HCT116 (cell line): ENCODE data around the gene RIMBP2. TPM values are rescaled to one million over a fixed set of nuclear protein-coding genes. Genes with fewer than 3 reads are reported as not detected.

Source experiments
- ATAC-seq: fragments of 200-7000 bp; cut with Tn5 transposase; 2 replicates; pipeline ENCODE4 v1.9.1; 2020; ENCODE audit warnings: mild to moderate bottlenecking, moderate library complexity
- BruUV-seq: library from RNA; stranded (reverse); fragments of 400-500 nt; replicated peaks from 2 replicates; lab custom pipeline; 2021; lab: Mats Ljungman, UMichigan
- CTCF ChIA-PET: fragments of 300-600 bp; sonication (Branson Sonifier 250); formaldehyde crosslinking; loops from one replicate; lab custom pipeline; 2021; ENCODE audit warnings: antibody characterized with exemption; lab: Charles Lee
- POLR2A ChIA-PET: fragments of 300-600, 350-600 bp; sonication (Branson Sonifier 250); formaldehyde crosslinking; loops from one replicate; lab custom pipeline; 2021; ENCODE audit warnings: antibody characterized with exemption; lab: Charles Lee
- RAD21 ChIA-PET, 2 experiments: fragments of 300-600 bp; sonication (Branson Sonifier 250); formaldehyde crosslinking; loops; one replicate each; lab custom pipeline; 2023; ENCODE audit warnings: low total read pairs in 2 of 2; ENCODE audit not compliant: uncharacterized antibody in 2 of 2, unreplicated experiment in 2 of 2, low non-redundant PET in 1 of 2; lab: Charles Lee
- DNase-seq: peaks from one replicate; pipeline ENCODE4 v3.0.0-alpha.2; 2010; ENCODE audit warnings: low read depth, low spot score
- H2AFZ ChIP-seq: fragments of 200-600 bp; shearing (Covaris generic), sonication (generic); 2 replicates; pipeline ENCODE4 v1.6.1; 2017; ENCODE audit warnings: low read depth, mixed run types, mixed read lengths, antibody characterized with exemption, low read length; ENCODE audit not compliant: poor library complexity, severe bottlenecking
- H3K27ac ChIP-seq: 2 replicates; pipeline ENCODE4 v1.5.1; 2012; ENCODE audit warnings: low read depth, low read length
- H3K27me3 ChIP-seq: fragments of 200-600 bp; sonication (generic); 2 replicates; pipeline ENCODE4 v1.6.1; 2016; ENCODE audit warnings: mixed run types, low read length, mixed read lengths; ENCODE audit not compliant: insufficient read depth
- H3K36me3 ChIP-seq, 2 experiments: fragments of 200-500 bp in 1 of 2; fragments of 200-600 bp in 1 of 2; sonication (Bioruptor generic) in 1 of 2; sonication (generic) in 1 of 2; 2 replicates each; pipeline versions ENCODE4 v1.5.1 to v1.6.1; 2014 to 2016; ENCODE audit warnings: low read length in 2 of 2, inconsistent platforms in 1 of 2, mixed read lengths in 1 of 2, mixed run types in 1 of 2; ENCODE audit not compliant: insufficient read depth in 2 of 2, control insufficient read depth in 1 of 2
- H3K4me1 ChIP-seq, 2 experiments: fragments of 200-600 bp in 1 of 2; sonication (generic) in 1 of 2; 2 replicates each; pipeline versions ENCODE4 v1.5.1 to v1.6.1; 2012 to 2017; ENCODE audit warnings: low read length in 2 of 2, inconsistent platforms in 1 of 2, mild to moderate bottlenecking in 1 of 2, mixed read lengths in 1 of 2, mixed run types in 1 of 2, moderate library complexity in 1 of 2; ENCODE audit not compliant: insufficient read depth in 2 of 2, control insufficient read depth in 1 of 2
- H3K4me2 ChIP-seq: fragments of 200-600 bp; sonication (generic); 2 replicates; pipeline ENCODE4 v1.6.1; 2017; ENCODE audit warnings: mixed run types, low read length, mixed read lengths
- H3K4me3 ChIP-seq, 2 experiments: fragments of 200-600 bp in 1 of 2; sonication (generic) in 1 of 2; replicated peaks in 1 of 2; 2 replicates each; pipeline ENCODE4 v1.5.1; 2011 to 2016; ENCODE audit warnings: low read length in 2 of 2, control low read depth in 1 of 2, low read depth in 1 of 2, mild to moderate bottlenecking in 1 of 2, mixed read lengths in 1 of 2, mixed run types in 1 of 2
- H3K79me2 ChIP-seq: fragments of 200-600 bp; sonication (generic); 2 replicates; pipeline ENCODE4 v1.6.1; 2017; ENCODE audit warnings: mild to moderate bottlenecking, mixed run types, low read length, moderate library complexity, mixed read lengths; ENCODE audit not compliant: insufficient read depth
- H3K9ac ChIP-seq: fragments of 200-600 bp; sonication (generic); 2 replicates; pipeline ENCODE4 v1.6.1; 2016; ENCODE audit warnings: low read length, mixed read lengths
- H3K9me2 ChIP-seq: fragments of 200-600 bp; sonication (generic), shearing (Covaris generic); 2 replicates; pipeline ENCODE4 v1.6.1; 2017; ENCODE audit warnings: mixed run types, mild to moderate bottlenecking, moderate library complexity; ENCODE audit not compliant: insufficient read depth
- H3K9me3 ChIP-seq, 2 experiments: fragments of 200-500 bp in 1 of 2; fragments of 200-600 bp in 1 of 2; sonication (Bioruptor generic) in 1 of 2; sonication (generic) in 1 of 2; 2 replicates each; pipeline ENCODE4 v1.6.1; 2014 to 2017; ENCODE audit warnings: low read length in 2 of 2, mixed read lengths in 2 of 2, inconsistent platforms in 1 of 2, low read depth in 1 of 2, mild to moderate bottlenecking in 1 of 2, mixed run types in 1 of 2, moderate library complexity in 1 of 2; ENCODE audit not compliant: control insufficient read depth in 1 of 2, insufficient read depth in 1 of 2
- H4K20me1 ChIP-seq: fragments of 200-600 bp; sonication (generic), shearing (Covaris generic); 2 replicates; pipeline ENCODE4 v1.6.1; 2017; ENCODE audit warnings: mixed run types, mild to moderate bottlenecking, moderate library complexity; ENCODE audit not compliant: insufficient read depth
- CTCF ChIP-seq, 3 experiments: fragments of 200-600 bp in 1 of 3; sonication (generic) in 1 of 3; IDR thresholded peaks in 2 of 3; conservative IDR thresholded peaks in 1 of 3; 2 replicates each; pipeline ENCODE4 v1.5.1; 2012 to 2017; ENCODE audit warnings: low read depth in 2 of 3, low read length in 2 of 3, antibody characterized with exemption in 1 of 3, borderline replicate concordance in 1 of 3, control low read depth in 1 of 3, mild to moderate bottlenecking in 1 of 3, mixed read lengths in 1 of 3, mixed run types in 1 of 3, moderate library complexity in 1 of 3; ENCODE audit not compliant: insufficient read depth in 1 of 3
- EGR1 ChIP-seq: IDR thresholded peaks from 2 replicates; pipeline ENCODE4 v1.6.1; 2012; ENCODE audit warnings: low read depth
- ELF1 ChIP-seq: IDR thresholded peaks from 2 replicates; pipeline ENCODE4 v1.6.1; 2012; ENCODE audit warnings: low read depth, borderline replicate concordance
- EZH2 ChIP-seq: fragments of 200-600 bp; sonication (generic); IDR thresholded peaks from 2 replicates; pipeline ENCODE4 v1.6.1; 2017; ENCODE audit warnings: antibody characterized with exemption, mixed run types
- FOSL1 ChIP-seq: IDR thresholded peaks from 2 replicates; pipeline ENCODE4 v1.6.1; 2012; ENCODE audit warnings: low read depth
- MAX ChIP-seq: IDR thresholded peaks from 2 replicates; pipeline ENCODE4 v1.6.1; 2012
- RAD21 ChIP-seq: IDR thresholded peaks from 2 replicates; pipeline ENCODE4 v1.6.1; 2012; ENCODE audit warnings: low read depth, mild to moderate bottlenecking
- SP1 ChIP-seq: IDR thresholded peaks from 2 replicates; pipeline ENCODE4 v1.6.1; 2012; ENCODE audit warnings: low read depth
- SRF ChIP-seq: IDR thresholded peaks from 2 replicates; pipeline ENCODE4 v1.6.1; 2012; ENCODE audit warnings: low read depth
- TCF7L2 ChIP-seq: IDR thresholded peaks from 2 replicates; pipeline ENCODE4 v1.7.0; 2011; ENCODE audit warnings: borderline replicate concordance, inconsistent platforms; ENCODE audit not compliant: insufficient read depth, insufficient read length; ENCODE audit errors: extremely low read depth
- YY1 ChIP-seq: IDR thresholded peaks from 2 replicates; pipeline ENCODE4 v1.6.1; 2011; ENCODE audit warnings: low read length, low read depth, moderate library complexity, mild to moderate bottlenecking; ENCODE audit not compliant: insufficient replicate concordance; ENCODE audit errors: extremely low read depth
- ZBTB33 ChIP-seq: IDR thresholded peaks from 2 replicates; pipeline ENCODE4 v1.6.1; 2011; ENCODE audit warnings: mild to moderate bottlenecking, low read length, moderate library complexity; ENCODE audit not compliant: insufficient replicate concordance; ENCODE audit errors: extremely low read depth
- ZFX ChIP-seq: fragments of 450-650 bp; IDR thresholded peaks from 2 replicates; pipeline ENCODE4 v1.6.1; 2017
- intact Hi-C: fragments of 100-400 bp; cut with micrococcal nuclease; formaldehyde crosslinking; loops from 2 replicates; pipeline ENCODE4 v1.10.0; 2022
- total RNA-seq: library from RNA; stranded (reverse); gene quantifications from one replicate; pipeline ENCODE4 v1.2.1, GENCODE V29; 2021; ENCODE audit not compliant: unreplicated experiment

Gene RIMBP2
- total RNA-seq, 1 experiment from 2014 or later: not detected

GRCh38 chr12:130710733-130711080 lies 5.4 kb downstream of the RIMBP2 start (continued):
- TF ChIP-seq CTCF (IDR thresholded peaks at IDR 0.05 in 2 of 3, conservative IDR thresholded peaks at IDR 0.05 in 1 of 3; ENCODE audit: borderline replicate concordance in 1 of 3, insufficient read depth in 1 of 3, low read depth in 2 of 3, low read length in 2 of 3): no peak

- H4K20me1 ChIP-seq: no peaks in the 10 kb centered on the region
- no peak overlapping the region for H2AFZ ChIP-seq
- no peak for TF ChIP-seq TCF7L2
- TF ChIP-seq SRF: no peak
- TF ChIP-seq EZH2: no peak
- TF ChIP-seq FOSL1: no peak
- TF ChIP-seq ZBTB33: no peak
- TF ChIP-seq MAX: no peak
- TF ChIP-seq YY1: no peak
- no peak for TF ChIP-seq ZFX
- no peak for TF ChIP-seq EGR1
- TF ChIP-seq SP1: no peak
- TF ChIP-seq ELF1: no peak
- no peak for TF ChIP-seq RAD21
- TF ChIP-seq, all 23 proteins: peak for 0
- intact Hi-C loops: no loop called here
- no peaks in the 10 kb centered on the region for H3K79me2 ChIP-seq
- DNase-seq (no peak), ATAC-seq (no peak)
- no peak overlapping the region for H3K9ac ChIP-seq
- ChIA-PET POLR2A (no interaction called here), RAD21 (no interaction called here), CTCF (no interaction called here)
- no peaks in the 10 kb centered on the region for H3K4me1 ChIP-seq
- H3K4me3 ChIP-seq: no peak overlapping the region
- H3K4me2 ChIP-seq: no peak overlapping the region
- BruUV-seq: no TSS peak
- H3K9me3 ChIP-seq: no peaks in the 10 kb centered on the region
- H3K9me2 ChIP-seq: no peaks in the 10 kb centered on the region
- 0 out of 2 replicates have a peak, but pooled peaks cover 3% of the 10 kb centered on the region for H3K27me3 ChIP-seq
- no peak overlapping the region for H3K27ac ChIP-seq
- no peaks in the 10 kb centered on the region for H3K36me3 ChIP-seq
These were observed 5.9 kb downstream of the RIMBP2 start for GRCh38 chr12:130709971-130710732.
